Loucy (cell line): ENCODE data around the gene INPP4A.

ENCODE experiments used
- CTCF ChIP-seq: fragments of 200-600 bp; sonication (generic); conservative IDR thresholded peaks from 2 replicates; pipeline ENCODE4 v1.5.1; 2014; ENCODE audit warnings: mild to moderate bottlenecking, antibody characterized with exemption, low read length
- EZH2phosphoT487 ChIP-seq: fragments of 200-600 bp; IDR thresholded peaks from 2 replicates; pipeline ENCODE4 v1.6.1; 2018; ENCODE audit warnings: antibody characterized with exemption, mild to moderate bottlenecking, moderate library complexity, borderline replicate concordance

DNA sequence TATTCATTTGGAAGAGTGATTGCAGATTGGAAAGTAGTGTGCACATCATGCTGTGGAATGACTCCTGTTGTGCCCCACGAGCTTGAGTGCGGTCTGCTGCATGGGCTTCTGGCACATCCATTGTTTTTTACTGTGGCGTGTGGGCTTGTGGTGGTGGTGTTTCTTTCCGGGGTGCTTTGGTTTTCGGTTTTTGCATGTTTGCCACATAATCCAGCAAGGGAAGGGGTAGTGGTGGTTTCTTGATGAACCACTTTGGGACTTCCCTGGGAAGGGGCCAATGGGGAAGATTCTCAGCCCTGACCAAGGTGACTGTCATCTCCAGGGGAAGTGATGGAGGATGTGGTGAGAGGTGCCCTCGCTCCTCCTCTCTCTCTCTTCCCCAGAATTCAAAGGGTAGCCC lies 106.7 kb downstream of the INPP4A start:
- no peak for TF ChIP-seq CTCF
- TF ChIP-seq EZH2phosphoT487, result no peak
